Chondrocyte (in vitro differentiated cells): Measurements from ENCODE around the gene PPP2R2C. TPM values are rescaled to one million over a fixed set of nuclear protein-coding genes. Genes with fewer than 3 reads are reported as not detected.

Experiments used
- DNase-seq: peaks from one replicate; pipeline ENCODE4 v3.0.0; 2021; ENCODE audit warnings: mixed read lengths, low spot score
- H3K27ac Mint-ChIP-seq: one replicate; pipeline ENCODE4 v1.8.0; 2021; ENCODE audit warnings: mild to moderate bottlenecking, moderate library complexity, mixed read lengths; ENCODE audit not compliant: unreplicated experiment
- H3K27me3 Mint-ChIP-seq: 2 replicates; pipeline ENCODE4 v1.8.0; 2021; ENCODE audit warnings: low read depth, mixed read lengths
- H3K36me3 Mint-ChIP-seq: 2 replicates; pipeline ENCODE4 v1.8.0; 2021; ENCODE audit warnings: low read depth, mixed read lengths
- H3K4me1 Mint-ChIP-seq: 2 replicates; pipeline ENCODE4 v1.8.0; 2021; ENCODE audit warnings: low read depth, mild to moderate bottlenecking, mixed read lengths
- H3K4me3 Mint-ChIP-seq: one replicate; pipeline ENCODE4 v1.8.0; 2021; ENCODE audit warnings: mild to moderate bottlenecking, moderate library complexity, mixed read lengths; ENCODE audit not compliant: unreplicated experiment
- H3K9me3 Mint-ChIP-seq: 2 replicates; pipeline ENCODE4 v1.8.0; 2021; ENCODE audit warnings: low read depth, mixed read lengths
- total RNA-seq: library from RNA; stranded (reverse); gene quantifications from 3 replicates; pipeline ENCODE4 v1.2.1, GENCODE V29; 2021
- TF ChIP-seq, protein P1 (sequence below): fragments of 200-600 bp; sonication (generic); IDR thresholded peaks from 2 replicates; pipeline ENCODE4 v1.5.0; 2021; ENCODE audit warnings: antibody characterized with exemption, mild to moderate bottlenecking, moderate library complexity

PPP2R2C gene
- total RNA-seq, 1 donor from 2014 or later = 0.10 TPM

DNA sequence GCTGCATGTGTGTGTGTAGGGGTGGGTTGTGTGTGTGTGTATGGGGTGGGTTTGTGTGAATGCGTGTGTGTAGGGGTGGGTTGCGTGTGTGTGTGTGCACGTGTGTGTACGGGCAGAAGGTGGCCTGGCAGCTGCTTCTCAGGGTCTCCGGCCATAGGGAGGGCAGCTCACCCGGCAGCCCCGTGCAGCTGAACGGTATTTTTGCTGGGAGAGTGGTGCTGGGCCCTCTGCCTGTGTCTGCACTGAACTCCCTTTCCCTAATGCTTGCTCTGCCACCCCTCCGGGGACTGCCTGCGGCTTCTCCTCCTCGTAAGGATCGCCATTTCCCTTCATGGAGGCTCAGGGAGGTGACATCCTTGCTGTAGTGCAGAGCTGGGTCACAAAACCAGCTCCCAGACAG is 172.5 kb downstream of the PPP2R2C start:
- H3K4me3 Mint-ChIP-seq = no peak overlapping the region
- no peaks in the 10 kb centered on the region for H3K27me3 Mint-ChIP-seq
- H3K9me3 Mint-ChIP-seq = no peaks in the 10 kb centered on the region
- peaks cover 53% of the 10 kb centered on the region for H3K36me3 Mint-ChIP-seq
- no peaks in the 10 kb centered on the region for H3K4me1 Mint-ChIP-seq
- TF ChIP-seq, protein P1, sequence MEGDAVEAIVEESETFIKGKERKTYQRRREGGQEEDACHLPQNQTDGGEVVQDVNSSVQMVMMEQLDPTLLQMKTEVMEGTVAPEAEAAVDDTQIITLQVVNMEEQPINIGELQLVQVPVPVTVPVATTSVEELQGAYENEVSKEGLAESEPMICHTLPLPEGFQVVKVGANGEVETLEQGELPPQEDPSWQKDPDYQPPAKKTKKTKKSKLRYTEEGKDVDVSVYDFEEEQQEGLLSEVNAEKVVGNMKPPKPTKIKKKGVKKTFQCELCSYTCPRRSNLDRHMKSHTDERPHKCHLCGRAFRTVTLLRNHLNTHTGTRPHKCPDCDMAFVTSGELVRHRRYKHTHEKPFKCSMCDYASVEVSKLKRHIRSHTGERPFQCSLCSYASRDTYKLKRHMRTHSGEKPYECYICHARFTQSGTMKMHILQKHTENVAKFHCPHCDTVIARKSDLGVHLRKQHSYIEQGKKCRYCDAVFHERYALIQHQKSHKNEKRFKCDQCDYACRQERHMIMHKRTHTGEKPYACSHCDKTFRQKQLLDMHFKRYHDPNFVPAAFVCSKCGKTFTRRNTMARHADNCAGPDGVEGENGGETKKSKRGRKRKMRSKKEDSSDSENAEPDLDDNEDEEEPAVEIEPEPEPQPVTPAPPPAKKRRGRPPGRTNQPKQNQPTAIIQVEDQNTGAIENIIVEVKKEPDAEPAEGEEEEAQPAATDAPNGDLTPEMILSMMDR = no peak
- no peak for DNase-seq
- no peak overlapping the region for H3K27ac Mint-ChIP-seq

DNA sequence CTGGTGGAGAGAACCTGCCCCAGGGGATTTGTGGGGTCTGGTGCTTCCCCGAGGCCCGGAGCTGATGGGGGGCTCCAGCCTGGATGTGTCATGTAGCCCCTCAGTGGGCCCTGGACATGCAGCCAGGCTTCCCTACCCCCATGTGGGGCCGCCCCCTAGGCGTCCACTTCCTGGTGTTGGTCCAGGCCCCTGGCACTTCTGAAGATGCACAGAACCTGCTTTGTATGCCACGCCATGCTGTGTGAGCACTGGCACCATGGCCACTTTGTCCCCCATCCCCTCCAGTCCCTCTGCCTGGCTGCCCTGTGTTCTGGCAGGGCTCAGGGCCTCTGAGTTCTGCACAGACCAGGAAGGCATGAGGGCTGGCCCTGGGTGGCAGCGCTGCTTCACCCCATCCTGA is 173.6 kb downstream of the PPP2R2C start:
- TF ChIP-seq, protein P1 = no peak
- H3K4me1 Mint-ChIP-seq = no peaks in the 10 kb centered on the region
- no peaks in the 10 kb centered on the region for H3K9me3 Mint-ChIP-seq
- no peak overlapping the region for H3K27ac Mint-ChIP-seq
- H3K4me3 Mint-ChIP-seq = no peak overlapping the region
- no peaks in the 10 kb centered on the region for H3K27me3 Mint-ChIP-seq
- DNase-seq = no peak
- H3K36me3 Mint-ChIP-seq = peaks cover 59% of the 10 kb centered on the region

DNA sequence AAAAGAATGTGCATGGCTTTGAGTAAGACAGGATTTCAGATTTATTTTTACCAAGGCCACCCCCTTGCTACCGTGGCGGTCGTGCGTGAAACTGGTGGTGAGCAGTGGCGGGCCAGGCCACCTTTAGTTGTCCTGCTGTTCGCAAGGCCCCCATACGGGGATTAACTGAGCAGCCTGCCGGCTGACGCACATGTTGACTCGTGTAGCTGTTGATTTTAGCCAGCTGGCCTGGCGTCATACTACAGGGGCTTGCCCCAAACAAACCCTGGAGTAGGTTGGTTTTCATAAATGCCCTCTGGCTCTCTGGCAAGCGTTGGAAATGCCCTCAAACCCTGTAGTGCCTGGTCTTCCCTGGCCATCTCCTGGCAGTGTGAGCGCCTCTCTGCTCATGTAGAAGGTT is 174.4 kb downstream of the PPP2R2C start:
- Mint-ChIP-seq H3K27ac (no peak overlapping the region), H3K9me3 (no peaks in the 10 kb centered on the region), H3K4me3 (no peak overlapping the region), H3K36me3 (peaks cover 59% of the 10 kb centered on the region), H3K4me1 (no peaks in the 10 kb centered on the region), H3K27me3 (no peaks in the 10 kb centered on the region)
- TF ChIP-seq, protein P1 = no peak
- DNase-seq = no peak

DNA sequence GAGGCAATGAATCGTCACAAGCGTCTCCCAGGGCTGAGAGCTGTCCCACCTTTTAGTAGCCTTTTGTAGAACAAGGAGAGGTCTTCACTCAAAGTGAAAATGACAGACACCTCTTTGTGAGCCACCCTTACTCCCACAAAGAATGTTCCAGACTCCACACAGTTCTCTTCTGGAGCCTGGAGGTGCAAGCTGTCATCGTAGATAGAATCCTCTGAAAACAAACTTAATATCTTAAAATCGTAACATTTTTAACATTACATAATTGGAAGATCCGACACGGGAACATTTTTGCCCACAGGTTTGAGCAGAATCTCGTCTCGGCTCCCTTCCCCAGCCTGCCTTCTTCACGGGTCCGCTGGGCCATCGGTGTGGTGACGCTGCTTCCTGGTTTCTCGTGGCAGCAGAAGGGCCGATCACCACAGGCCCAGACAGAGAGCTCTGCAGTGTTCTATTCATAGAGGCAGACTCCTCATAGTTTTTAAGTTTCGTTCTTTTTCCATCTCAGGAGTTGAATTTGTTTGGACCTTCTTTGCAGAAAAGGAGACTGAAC is 175.1 kb downstream of the PPP2R2C start:
- TF ChIP-seq, protein P1 = no peak
- no peak for DNase-seq
- no peak overlapping the region for H3K4me3 Mint-ChIP-seq
- no peaks in the 10 kb centered on the region for H3K4me1 Mint-ChIP-seq
- no peak overlapping the region for H3K27ac Mint-ChIP-seq
- H3K36me3 Mint-ChIP-seq = peaks cover 53% of the 10 kb centered on the region
- no peaks in the 10 kb centered on the region for H3K9me3 Mint-ChIP-seq
- H3K27me3 Mint-ChIP-seq = no peaks in the 10 kb centered on the region

DNA sequence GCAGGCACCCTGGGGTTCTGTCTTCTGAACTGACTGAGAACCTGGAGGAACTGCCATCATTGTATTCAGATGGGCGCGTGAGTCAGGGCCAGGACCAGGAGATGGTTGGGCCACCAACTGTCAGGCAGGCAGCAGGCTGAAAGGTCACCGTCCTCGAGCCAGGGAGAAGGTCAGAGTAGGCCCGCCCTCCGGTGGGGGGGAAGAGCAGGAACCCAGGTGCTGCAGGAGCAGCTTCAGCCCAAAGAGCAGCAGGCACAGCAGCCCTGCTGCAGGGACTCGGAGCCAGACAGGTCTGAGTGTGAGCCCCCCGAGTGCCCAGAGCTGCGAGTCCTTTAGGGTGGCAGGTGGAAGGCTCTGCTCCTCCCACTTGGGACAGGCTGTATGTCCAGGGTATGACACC is 176.4 kb downstream of the PPP2R2C start:
- no peak overlapping the region for H3K27ac Mint-ChIP-seq
- H3K4me3 Mint-ChIP-seq = no peak overlapping the region
- no peak for DNase-seq
- H3K4me1 Mint-ChIP-seq = no peaks in the 10 kb centered on the region
- TF ChIP-seq, protein P1 = no peak
- no peaks in the 10 kb centered on the region for H3K27me3 Mint-ChIP-seq
- no peaks in the 10 kb centered on the region for H3K9me3 Mint-ChIP-seq
- peaks cover 45% of the 10 kb centered on the region for H3K36me3 Mint-ChIP-seq
